ENCODE measurements around the gene BUD31.
"Not testable (repeated sequence)": the region's sequence is repeated elsewhere in the genome, so short reads cannot be mapped to it uniquely, and the experiment has no call there.

Gene BUD31

GRCh38 chr7:99408379-99409191 is at the start of gene BUD31, which contains the start of gene PDAP1:
Gene BUD31 (plus strand): TSS chr7:99408969. CDS start chr7:99411093, 2,124 bp downstream.
Gene PDAP1 (minus strand): TSS chr7:99408597. CDS start chr7:99408548, 49 bp downstream.
- DNase-seq = peak; percentile 91

- DNase-seq = no peak
Measured at GRCh38 chr7:99359465-99360154, 49.2 kb upstream of the BUD31 start.

GRCh38 chr7:99362801-99363200 is 46.0 kb upstream of the BUD31 start:
- no peak for DNase-seq

- DNase-seq = no peak
Measured at GRCh38 chr7:99363286-99363685, 45.5 kb upstream of the BUD31 start.

GRCh38 chr7:99365318-99366141 is 43.2 kb upstream of the BUD31 start:
- no peak for DNase-seq

- DNase-seq = no peak
Measured at GRCh38 chr7:99366646-99367045, 42.1 kb upstream of the BUD31 start.

- DNase-seq = no peak
Measured at GRCh38 chr7:99368750-99369389, 39.9 kb upstream of the BUD31 start.

- no peak for DNase-seq
Measured at GRCh38 chr7:99369767-99370391, 38.9 kb upstream of the BUD31 start.

- DNase-seq = no peak
Measured at GRCh38 chr7:99371376-99371920, 37.3 kb upstream of the BUD31 start.

GRCh38 chr7:99372275-99373090 is 36.3 kb upstream of the BUD31 start:
- no peak for DNase-seq

GRCh38 chr7:99373091-99374066 is 35.4 kb upstream of the BUD31 start:
- DNase-seq = no peak

- peak; percentile 13 for DNase-seq
Measured at GRCh38 chr7:99374111-99375064, 34.4 kb upstream of the BUD31 start, which contains the start of gene ARPC1B. Gene ARPC1B (plus strand): TSS chr7:99374730. CDS start chr7:99385715, 10,985 bp downstream.

GRCh38 chr7:99375070-99375807 is 33.5 kb upstream of the BUD31 start:
- DNase-seq = peak; percentile 13

GRCh38 chr7:99379043-99379577 is 29.7 kb upstream of the BUD31 start:
- DNase-seq = no peak

- not testable (repeated sequence) for DNase-seq
Measured at GRCh38 chr7:99379693-99380031, 29.1 kb upstream of the BUD31 start.

- no peak for DNase-seq
Measured at GRCh38 chr7:99380032-99380822, 28.5 kb upstream of the BUD31 start.

Data from NCI-H748 treated with DMSO at 0.1 percent for 48 hours (cell line).